Retinal pigment epithelial cell (primary cell): Measurements from ENCODE around the gene OSBPL7.

Experiments used
- DNase-seq: peaks from one replicate; pipeline ENCODE4 v3.0.0-alpha.2; 2010; ENCODE audit warnings: low read depth
- H3K4me3 ChIP-seq: 2 replicates; pipeline ENCODE4 v1.5.1; 2011; ENCODE audit warnings: mild to moderate bottlenecking, low read length, control low read depth, moderate library complexity
- TF ChIP-seq, protein P1 (sequence below): conservative IDR thresholded peaks from 2 replicates; pipeline ENCODE4 v1.5.1; 2011; ENCODE audit warnings: low read depth, low read length, control low read depth, inconsistent platforms

The OSBPL7 gene

DNA sequence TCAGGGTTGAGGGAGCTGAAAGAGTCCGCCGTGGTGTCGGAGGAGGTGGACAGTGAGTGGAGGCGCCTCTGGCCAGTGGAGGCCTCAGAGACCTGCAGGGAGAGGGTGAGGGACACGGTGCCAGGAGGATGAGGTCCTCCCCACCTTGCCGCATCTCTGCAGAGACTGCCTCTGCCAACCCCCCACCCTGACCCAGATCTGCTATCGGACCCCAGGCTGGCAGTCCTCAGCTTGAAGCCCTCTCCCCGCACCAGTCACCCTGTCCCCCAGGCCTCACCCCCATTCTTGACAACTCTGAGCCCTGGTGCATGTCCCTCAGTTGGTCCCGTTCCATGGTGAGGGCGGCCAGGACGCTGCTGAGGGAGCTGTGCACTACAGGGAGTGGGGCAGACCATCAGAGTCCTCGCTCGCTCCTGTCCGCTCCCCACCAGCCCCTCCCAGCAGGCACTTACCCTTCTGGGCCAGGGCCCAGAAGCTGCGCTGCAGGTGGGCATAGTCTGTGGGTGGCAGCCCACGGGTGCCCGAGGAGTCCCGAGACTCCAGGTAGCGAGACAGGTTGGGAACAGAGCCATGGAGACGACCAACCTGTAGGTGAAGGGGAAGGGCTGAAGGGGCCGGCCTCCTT, 5.4 kb downstream of the OSBPL7 start:
- H3K4me3 ChIP-seq, result no peak overlapping the region
- no peak for DNase-seq
- TF ChIP-seq, protein P1, sequence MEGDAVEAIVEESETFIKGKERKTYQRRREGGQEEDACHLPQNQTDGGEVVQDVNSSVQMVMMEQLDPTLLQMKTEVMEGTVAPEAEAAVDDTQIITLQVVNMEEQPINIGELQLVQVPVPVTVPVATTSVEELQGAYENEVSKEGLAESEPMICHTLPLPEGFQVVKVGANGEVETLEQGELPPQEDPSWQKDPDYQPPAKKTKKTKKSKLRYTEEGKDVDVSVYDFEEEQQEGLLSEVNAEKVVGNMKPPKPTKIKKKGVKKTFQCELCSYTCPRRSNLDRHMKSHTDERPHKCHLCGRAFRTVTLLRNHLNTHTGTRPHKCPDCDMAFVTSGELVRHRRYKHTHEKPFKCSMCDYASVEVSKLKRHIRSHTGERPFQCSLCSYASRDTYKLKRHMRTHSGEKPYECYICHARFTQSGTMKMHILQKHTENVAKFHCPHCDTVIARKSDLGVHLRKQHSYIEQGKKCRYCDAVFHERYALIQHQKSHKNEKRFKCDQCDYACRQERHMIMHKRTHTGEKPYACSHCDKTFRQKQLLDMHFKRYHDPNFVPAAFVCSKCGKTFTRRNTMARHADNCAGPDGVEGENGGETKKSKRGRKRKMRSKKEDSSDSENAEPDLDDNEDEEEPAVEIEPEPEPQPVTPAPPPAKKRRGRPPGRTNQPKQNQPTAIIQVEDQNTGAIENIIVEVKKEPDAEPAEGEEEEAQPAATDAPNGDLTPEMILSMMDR, result no peak

DNA sequence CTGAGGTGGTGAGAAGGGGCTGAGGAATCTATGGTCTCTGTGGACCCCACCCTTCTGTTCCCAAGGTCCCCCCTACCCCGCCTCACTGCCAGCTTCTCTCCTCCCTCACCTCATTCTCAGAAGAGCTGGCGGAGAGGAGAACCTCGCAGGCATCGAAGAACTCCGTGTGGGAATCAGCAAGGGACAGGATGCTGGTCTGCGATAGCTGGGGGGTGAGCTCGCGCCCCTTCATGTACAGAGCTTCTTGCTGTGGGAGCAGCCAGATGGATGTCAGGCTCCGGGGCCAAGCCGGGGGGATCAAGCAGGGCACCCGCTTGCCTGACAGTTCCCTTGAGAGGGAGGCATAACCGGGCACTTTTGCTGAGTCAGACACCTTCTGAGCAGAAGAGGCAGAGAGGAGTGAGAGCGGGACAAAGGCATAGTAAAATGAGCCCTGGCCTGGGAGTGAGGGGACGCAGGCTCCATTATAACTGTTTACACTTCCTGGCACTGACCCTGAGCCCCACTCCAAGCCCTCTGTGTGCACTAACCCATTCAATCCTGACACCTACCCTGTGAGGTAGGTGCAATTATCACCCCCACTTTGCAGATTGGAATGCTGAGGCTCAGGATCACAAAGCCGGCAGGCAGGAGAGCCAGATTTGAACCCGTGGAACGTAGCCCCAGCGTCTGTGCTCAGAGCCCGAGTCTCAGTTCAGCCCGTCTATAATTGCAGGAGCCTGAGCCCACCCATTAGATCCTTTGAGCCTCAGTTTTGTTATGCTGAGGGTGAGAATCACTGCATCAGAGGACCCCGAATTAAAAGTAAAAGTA, 6.3 kb downstream of the OSBPL7 start:
- DNase-seq, result no peak
- TF ChIP-seq, protein P1, result no peak
- no peak overlapping the region for H3K4me3 ChIP-seq

DNA sequence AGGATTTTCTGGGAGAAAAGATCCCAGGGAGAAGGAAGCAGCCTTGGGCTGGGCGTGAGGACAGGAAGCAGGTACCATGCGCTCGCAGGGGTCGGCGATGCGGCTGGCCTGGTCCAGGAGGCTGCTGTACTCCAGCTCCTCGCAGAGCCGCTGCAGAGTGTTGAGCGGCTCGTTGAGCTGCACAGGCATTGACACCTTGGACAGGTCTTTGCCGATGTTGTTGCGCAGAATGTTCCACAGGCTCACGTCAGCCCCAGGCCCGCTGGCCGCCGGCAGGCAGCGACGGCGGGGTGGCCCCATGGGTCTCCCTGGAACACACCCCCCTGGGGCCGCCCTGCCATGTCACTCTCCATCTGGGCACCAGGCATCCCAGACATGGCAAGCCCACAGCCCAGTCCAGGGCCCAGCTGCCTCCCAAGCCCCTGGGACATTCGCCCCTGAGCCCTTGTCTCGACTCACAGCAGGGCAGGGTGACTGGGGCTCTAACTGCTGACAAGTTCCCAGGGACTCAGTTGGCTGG, 8.0 kb downstream of the OSBPL7 start:
- H3K4me3 ChIP-seq, result no peak overlapping the region
- DNase-seq, result no peak
- TF ChIP-seq, protein P1, result no peak

DNA sequence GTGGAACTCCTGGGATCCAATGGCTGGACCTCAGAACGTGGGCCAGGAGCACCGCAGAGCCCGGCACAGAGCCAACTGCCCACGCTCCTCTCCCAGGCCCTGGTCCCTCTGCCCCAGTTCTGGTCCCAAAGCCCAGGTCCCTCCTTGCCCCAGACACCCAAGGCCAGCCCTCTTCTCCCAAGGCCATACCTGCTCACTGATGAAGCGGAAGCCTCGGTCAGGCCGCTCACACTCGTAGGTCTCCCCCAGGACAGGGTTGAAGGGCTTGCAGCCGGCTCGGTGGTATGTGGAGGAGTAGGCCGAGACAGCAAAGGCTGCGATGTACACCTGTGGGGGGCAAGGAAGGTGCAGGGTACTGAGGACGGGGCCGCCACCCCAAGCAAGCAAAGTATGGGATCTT, 8.5 kb downstream of the OSBPL7 start:
- TF ChIP-seq, protein P1, result no peak
- H3K4me3 ChIP-seq, result no peak overlapping the region
- no peak for DNase-seq

DNA sequence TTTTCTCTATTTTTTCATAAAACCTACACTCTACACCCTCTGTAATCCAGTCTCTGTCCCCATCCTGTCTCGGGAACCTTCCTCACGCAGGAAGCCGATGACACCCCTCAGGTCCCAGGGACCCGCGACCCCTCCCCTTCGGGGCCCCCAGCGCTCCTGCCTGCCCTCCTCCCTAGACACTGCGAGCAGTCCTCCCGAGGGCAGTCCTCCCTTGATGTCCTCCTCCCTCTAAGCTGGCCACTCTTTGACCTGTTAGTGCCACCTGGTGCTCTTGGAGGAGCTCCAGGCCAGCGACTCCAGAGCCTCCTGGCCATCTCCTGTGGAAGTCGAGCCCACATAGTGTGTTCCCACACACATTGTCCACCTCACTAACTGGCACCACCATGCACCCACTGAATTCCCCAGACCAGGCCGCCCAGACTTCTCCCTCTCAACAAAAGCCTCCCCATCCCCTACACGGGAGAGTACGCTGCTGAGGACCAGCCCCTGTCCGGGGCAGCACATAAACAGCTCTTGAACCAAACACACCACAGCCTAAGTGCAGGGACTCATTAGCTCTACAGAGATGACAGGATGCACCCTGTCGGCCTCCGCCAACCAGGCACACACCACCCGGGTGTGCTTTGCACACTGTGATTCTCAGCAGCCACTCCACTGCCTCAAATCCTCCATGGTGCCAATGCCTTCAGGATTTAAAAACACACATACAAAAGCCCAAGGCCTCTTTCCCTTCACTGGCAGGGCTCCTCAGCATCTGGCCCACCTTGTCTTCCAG, 9.3 kb downstream of the OSBPL7 start:
- DNase-seq, result no peak
- TF ChIP-seq, protein P1, result no peak

DNA sequence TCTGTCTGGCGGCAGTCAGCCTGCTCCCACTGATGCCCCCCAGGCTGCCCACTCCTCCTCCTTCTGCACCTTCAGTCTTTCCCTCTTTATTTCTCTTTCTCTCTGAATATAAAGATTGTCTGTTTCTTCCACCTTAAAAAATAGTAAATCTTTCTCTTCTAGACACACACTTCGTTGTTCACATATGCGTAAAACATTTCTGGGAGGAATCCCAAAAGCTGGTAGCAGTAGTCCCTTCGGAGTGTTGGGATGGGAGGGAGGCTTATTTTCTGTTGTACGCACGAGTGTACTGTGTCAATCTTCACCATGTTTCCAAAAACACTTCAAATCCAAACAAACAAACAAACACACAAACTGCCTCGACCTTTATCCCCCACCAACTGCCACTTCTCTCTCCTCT, 9.9 kb downstream of the OSBPL7 start:
- no peak overlapping the region for H3K4me3 ChIP-seq
- DNase-seq, result no peak
- TF ChIP-seq, protein P1, result no peak

More for the DNA sequence above, 9.3 kb downstream of the OSBPL7 start:
- no peak overlapping the region for H3K4me3 ChIP-seq
